HCT116 (cell line): Measurements from ENCODE around the gene PSMC3IP.

Source experiments
- EZH2 ChIP-seq: fragments of 200-600 bp; sonication (generic); IDR thresholded peaks from 2 replicates; pipeline ENCODE4 v1.6.1; 2017; ENCODE audit warnings: antibody characterized with exemption, mixed run types
- EZH2phosphoT487 ChIP-seq: fragments of 200-600 bp; IDR thresholded peaks from 2 replicates; pipeline ENCODE4 v1.6.1; 2018; ENCODE audit warnings: antibody characterized with exemption, borderline replicate concordance
- POLR2A ChIP-seq: IDR thresholded peaks from 2 replicates; pipeline ENCODE4 v1.7.0; 2011; ENCODE audit warnings: borderline replicate concordance; ENCODE audit not compliant: insufficient read depth, insufficient read length; ENCODE audit errors: extremely low read depth
- TF ChIP-seq, protein P1 (sequence below), 3 experiments: fragments of 200-600 bp in 1 of 3; sonication (generic) in 1 of 3; IDR thresholded peaks in 2 of 3; conservative IDR thresholded peaks in 1 of 3; 2 replicates each; pipeline ENCODE4 v1.5.1; 2012 to 2017; ENCODE audit warnings: low read depth in 2 of 3, low read length in 2 of 3, antibody characterized with exemption in 1 of 3, borderline replicate concordance in 1 of 3, control low read depth in 1 of 3, mild to moderate bottlenecking in 1 of 3, mixed read lengths in 1 of 3, mixed run types in 1 of 3, moderate library complexity in 1 of 3; ENCODE audit not compliant: insufficient read depth in 1 of 3
- TF ChIP-seq, protein P2 (sequence below): IDR thresholded peaks from 2 replicates; pipeline ENCODE4 v1.6.1; 2012

DNA sequence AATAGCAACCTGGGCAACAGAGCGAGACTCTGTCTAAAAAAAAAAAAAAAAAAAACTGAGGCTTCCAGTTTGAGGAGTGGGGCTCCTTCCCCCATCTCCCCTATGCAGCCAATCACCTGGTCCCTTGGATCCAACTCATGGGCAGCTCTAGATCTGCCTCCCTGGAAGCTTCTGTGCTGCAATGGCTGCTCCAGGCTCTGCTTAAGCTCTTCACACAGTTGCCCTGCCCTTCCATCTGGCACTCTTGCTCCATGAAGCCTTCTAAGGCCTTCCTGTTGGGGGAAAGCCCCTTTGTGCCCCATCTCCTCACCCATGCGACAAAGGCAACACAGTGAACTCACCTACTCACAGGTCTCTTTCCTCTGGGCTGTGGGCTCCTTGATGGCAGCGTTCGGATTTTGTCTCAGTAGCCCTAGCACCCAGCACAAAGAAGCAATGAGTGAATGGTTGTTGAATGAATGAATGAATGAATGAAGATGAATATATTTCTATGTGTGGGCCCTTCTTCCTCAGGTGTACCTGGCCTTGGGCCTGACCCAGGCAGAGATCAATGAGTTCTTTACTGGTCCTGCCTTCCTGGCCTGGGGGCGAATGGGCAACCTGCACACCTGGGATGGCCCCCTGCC, 39.6 kb downstream of the PSMC3IP start:
- TF ChIP-seq POLR2A (no peak), EZH2 (no peak), EZH2phosphoT487 (no peak)
- TF ChIP-seq, protein P1, sequence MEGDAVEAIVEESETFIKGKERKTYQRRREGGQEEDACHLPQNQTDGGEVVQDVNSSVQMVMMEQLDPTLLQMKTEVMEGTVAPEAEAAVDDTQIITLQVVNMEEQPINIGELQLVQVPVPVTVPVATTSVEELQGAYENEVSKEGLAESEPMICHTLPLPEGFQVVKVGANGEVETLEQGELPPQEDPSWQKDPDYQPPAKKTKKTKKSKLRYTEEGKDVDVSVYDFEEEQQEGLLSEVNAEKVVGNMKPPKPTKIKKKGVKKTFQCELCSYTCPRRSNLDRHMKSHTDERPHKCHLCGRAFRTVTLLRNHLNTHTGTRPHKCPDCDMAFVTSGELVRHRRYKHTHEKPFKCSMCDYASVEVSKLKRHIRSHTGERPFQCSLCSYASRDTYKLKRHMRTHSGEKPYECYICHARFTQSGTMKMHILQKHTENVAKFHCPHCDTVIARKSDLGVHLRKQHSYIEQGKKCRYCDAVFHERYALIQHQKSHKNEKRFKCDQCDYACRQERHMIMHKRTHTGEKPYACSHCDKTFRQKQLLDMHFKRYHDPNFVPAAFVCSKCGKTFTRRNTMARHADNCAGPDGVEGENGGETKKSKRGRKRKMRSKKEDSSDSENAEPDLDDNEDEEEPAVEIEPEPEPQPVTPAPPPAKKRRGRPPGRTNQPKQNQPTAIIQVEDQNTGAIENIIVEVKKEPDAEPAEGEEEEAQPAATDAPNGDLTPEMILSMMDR (IDR thresholded peaks at IDR 0.05 in 2 of 3, conservative IDR thresholded peaks at IDR 0.05 in 1 of 3; ENCODE audit: borderline replicate concordance in 1 of 3, insufficient read depth in 1 of 3, low read depth in 2 of 3, low read length in 2 of 3), result no peak
- TF ChIP-seq, protein P2, sequence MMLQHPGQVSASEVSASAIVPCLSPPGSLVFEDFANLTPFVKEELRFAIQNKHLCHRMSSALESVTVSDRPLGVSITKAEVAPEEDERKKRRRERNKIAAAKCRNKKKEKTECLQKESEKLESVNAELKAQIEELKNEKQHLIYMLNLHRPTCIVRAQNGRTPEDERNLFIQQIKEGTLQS, result no peak
